Measurements from ENCODE around the gene ACOX2.

Gene ACOX2

DNA sequence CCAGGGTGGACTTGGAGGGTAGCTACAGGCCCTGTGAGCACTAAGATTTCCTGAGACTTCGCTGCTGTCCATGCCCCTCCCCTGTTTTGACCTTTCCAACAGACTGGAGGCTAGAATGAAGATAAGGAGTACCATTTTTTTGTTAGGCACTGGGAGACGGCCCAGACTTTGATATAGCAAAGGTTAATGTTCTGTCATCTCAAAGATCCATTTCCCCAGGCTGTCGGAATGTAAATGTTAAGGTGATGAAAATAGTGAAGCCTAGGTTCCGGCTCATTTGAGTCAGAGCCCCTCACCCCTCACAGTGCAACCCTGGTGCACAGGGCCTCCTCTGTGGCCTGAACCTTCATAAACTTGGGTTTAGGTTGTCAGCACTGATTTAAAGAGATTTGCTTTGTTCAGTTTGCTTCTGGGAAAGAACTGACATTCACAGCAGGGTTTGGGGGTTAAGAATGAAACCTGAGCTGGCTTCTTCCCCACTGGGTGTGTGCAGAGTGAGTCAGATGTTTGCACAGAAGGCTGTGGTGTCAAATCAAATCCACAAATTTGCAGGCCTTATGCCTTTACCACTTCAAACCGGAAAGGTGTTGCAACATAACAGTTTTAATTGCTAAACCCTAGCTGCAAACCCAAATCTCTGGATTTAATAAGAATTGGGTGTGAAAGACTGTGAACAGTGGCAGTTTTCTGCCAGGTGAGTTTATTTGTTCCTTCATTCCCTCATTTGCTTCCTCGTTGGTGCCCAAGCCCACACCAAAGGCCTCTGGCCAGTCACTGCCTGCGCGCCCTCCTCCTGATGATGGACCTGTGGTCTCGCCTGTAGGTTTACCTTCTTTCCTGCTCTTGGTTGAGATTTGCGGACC, 65.7 kb downstream of the ACOX2 start:
- DNase-seq (ENCODE audit: low read depth) = peak; percentile 54

GRCh38 chr3:58470363-58471024, 66.5 kb downstream of the ACOX2 start:
- DNase-seq (ENCODE audit: low read depth) = no peak

DNA sequence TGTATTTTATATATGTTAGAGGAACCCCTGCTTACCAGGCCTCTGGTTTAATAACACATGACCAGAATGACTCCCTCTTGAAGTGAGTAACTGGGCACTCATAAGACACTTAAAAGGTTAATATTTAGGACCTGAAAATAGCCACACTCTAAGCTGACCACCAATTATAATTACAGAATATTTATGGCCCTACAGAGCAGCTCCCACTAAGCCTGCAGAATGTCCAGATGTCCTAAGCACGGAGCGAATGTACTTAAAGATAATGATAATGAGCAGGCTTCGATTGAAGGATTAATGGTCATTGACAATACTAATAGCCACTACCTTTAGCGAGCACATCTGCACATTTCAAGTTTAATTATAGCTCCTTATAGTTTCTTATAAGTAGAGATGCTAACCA, 67.9 kb downstream of the ACOX2 start:
- no peak for DNase-seq (ENCODE audit: low read depth)

GRCh38 chr3:58466899-58467563, 70.0 kb downstream of the ACOX2 start:
- no peak for DNase-seq (ENCODE audit: low read depth)

DNA sequence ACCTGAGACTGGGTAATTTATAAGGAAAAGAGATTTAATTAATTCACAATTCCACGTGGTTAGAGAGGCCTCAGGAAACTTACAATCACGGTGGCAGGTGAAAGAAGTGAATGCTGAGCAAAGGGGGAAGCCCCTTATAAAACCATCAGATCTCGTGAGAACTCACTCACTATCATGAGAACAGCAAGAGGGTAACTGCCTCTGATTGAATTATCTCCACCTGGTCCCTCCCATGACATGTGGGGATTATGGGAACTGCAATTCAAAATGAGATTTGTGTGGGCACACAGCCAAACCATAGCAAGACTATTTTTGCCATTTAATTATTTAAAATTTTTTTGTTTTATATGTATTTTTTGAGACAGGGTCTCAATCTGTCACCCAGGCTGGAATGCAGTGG, 72.1 kb downstream of the ACOX2 start:
- no peak for DNase-seq (ENCODE audit: low read depth)

DNA sequence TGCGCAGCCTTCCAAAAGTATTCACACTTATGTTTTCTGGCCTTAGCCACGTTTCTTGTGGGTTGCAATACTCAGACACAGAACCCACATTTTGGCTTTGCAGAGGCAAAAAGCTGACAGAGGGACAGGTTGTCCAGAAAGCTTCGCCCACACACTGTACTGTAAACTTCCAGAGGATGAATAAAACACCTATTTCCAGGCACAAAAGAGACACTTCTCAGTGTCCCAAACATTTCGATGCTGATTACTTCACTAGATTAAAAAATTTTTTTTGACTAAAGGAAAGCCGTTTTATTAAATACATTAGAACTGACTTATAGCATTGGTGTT, 73.1 kb downstream of the ACOX2 start:
- DNase-seq (ENCODE audit: low read depth) = no peak

DNA sequence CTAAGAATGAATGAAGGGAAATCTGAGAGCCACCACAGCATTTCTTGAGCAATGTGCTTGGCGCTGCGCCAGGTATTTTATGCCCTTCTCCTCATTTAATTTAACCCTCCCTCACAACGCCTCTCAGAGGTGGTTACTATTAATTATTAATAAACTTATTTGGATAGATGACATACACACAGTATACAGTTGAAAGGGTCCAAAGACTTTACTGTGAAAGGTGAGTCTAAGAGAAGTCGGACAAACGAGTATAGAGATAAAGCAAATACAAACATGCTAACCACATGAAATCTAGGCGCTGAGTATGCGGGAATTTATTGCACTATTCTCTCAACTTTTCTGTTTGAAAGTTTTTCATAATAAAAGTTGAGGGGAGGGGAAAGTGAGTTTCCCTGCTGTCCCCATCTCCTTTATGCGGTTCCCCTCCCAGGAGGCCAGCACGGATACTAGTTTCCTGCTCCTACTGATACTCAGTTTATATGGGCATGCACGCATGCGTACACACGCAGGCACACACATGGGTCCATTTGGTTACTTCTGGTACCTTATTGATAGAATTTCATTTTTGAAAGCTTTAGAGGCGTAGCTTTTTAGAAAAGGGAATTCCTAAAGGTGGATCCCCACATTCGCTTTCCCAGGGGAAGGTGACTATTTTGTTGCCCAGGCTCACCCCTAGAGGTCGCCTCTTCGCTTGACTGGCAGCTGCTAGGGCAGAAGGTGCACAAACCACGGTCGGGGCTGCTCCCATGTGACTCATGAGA, 73.6 kb downstream of the ACOX2 start:
- peak; percentile 71 for DNase-seq (ENCODE audit: low read depth)

DNA sequence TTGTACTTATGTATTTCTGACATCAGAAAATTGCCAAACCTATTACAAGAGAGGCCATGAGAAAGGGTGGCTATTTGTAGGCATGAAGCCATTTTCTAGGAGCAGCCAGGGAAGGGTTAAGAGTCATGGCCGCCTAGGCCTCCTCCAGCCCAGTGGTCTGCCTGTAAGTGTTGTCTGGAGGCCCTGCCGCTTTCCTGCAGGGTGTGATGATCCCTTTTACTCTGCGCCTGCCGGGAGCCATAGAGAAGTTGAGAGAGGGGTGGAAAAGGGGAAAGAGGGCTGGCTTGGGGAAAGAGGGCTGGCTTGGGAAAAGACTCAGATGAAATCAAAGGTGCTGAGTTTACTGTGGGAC, 74.2 kb downstream of the ACOX2 start:
- no peak for DNase-seq (ENCODE audit: low read depth)

- no peak for DNase-seq (ENCODE audit: low read depth)
Measured at GRCh38 chr3:58459160-58459559, 77.8 kb downstream of the ACOX2 start.

Measured in activated T-cell treated with anti-CD3 and anti-CD28 coated beads for 24 hours (primary cell).